OCI-LY7 (cell line): Measurements from ENCODE around the gene DOCK4. TPM values are rescaled to one million over a fixed set of nuclear protein-coding genes. Genes with fewer than 3 reads are reported as not detected.

Experiments used
- BruUV-seq: library from RNA; stranded (reverse); fragments of 400-500 nt; replicated peaks from 2 replicates; lab custom pipeline; 2021; lab: Mats Ljungman, UMichigan
- CTCF ChIA-PET: fragments of 300-600 bp; sonication (Branson Sonifier 250); formaldehyde crosslinking; loops from one replicate; lab custom pipeline; 2022; ENCODE audit warnings: antibody characterized with exemption; ENCODE audit not compliant: unreplicated experiment; lab: Charles Lee
- POLR2A ChIA-PET: fragments of 300-600 bp; sonication (Branson Sonifier 250); formaldehyde crosslinking; loops from one replicate; lab custom pipeline; 2022; ENCODE audit warnings: antibody characterized with exemption; lab: Charles Lee
- DNase-seq: peaks from one replicate; pipeline ENCODE4 v3.0.0-alpha.2; 2015; ENCODE audit warnings: low spot score
- H2AFZ ChIP-seq: fragments of 200-600 bp; sonication (generic), shearing (Covaris generic); 2 replicates; pipeline ENCODE4 v1.6.1; 2014; ENCODE audit warnings: mild to moderate bottlenecking, antibody characterized with exemption, low read length, moderate library complexity
- H3K27ac ChIP-seq: fragments of 200-600 bp; sonication (generic); 2 replicates; pipeline ENCODE4 v1.5.1; 2014; ENCODE audit warnings: mixed run types, low read depth, mild to moderate bottlenecking, moderate library complexity, low read length, inconsistent platforms; ENCODE audit not compliant: poor library complexity, severe bottlenecking
- H3K36me3 ChIP-seq: fragments of 200-600 bp; sonication (generic); 2 replicates; pipeline ENCODE4 v1.6.1; 2014; ENCODE audit warnings: mild to moderate bottlenecking, antibody characterized with exemption, low read length, moderate library complexity, mixed read lengths; ENCODE audit not compliant: insufficient read depth
- H3K4me1 ChIP-seq: fragments of 200-600 bp; sonication (generic); 2 replicates; pipeline ENCODE4 v1.5.1; 2014; ENCODE audit warnings: mild to moderate bottlenecking, low read length; ENCODE audit not compliant: insufficient read depth, poor library complexity, severe bottlenecking
- H3K4me2 ChIP-seq: fragments of 200-600 bp; sonication (generic); 2 replicates; pipeline ENCODE4 v1.6.1; 2014; ENCODE audit warnings: mild to moderate bottlenecking, low read length
- H3K4me3 ChIP-seq: fragments of 200-600 bp; sonication (generic); 2 replicates; pipeline ENCODE4 v1.5.1; 2014; ENCODE audit warnings: mild to moderate bottlenecking, low read depth, low read length; ENCODE audit not compliant: poor library complexity, severe bottlenecking
- H3K79me2 ChIP-seq: fragments of 200-600 bp; sonication (generic); 2 replicates; pipeline ENCODE4 v1.6.1; 2016; ENCODE audit warnings: low read depth, mild to moderate bottlenecking, low read length, moderate library complexity, mixed read lengths; ENCODE audit not compliant: insufficient read depth
- H3K9me2 ChIP-seq: fragments of 200-600 bp; sonication (generic); 2 replicates; pipeline ENCODE4 v1.6.1; 2016; ENCODE audit warnings: mild to moderate bottlenecking, low read length, mixed read lengths; ENCODE audit not compliant: insufficient read depth
- H3K9me3 ChIP-seq: fragments of 200-600 bp; sonication (generic); 2 replicates; pipeline ENCODE4 v1.6.1; 2014; ENCODE audit warnings: mild to moderate bottlenecking, mixed run types, low read length, mixed read lengths
- H4K20me1 ChIP-seq: fragments of 200-600 bp; sonication (generic); 2 replicates; pipeline ENCODE4 v1.6.1; 2014; ENCODE audit warnings: mild to moderate bottlenecking, antibody characterized with exemption, low read length, moderate library complexity, mixed read lengths; ENCODE audit not compliant: insufficient read depth
- EZH2phosphoT487 ChIP-seq: fragments of 200-600 bp; sonication (generic); IDR thresholded peaks from 2 replicates; pipeline ENCODE4 v1.6.1; 2018; ENCODE audit warnings: low read depth, borderline replicate concordance, mild to moderate bottlenecking, mixed run types, antibody characterized with exemption, low read length, moderate library complexity, mixed read lengths
- intact Hi-C: fragments of 100-400 bp; cut with micrococcal nuclease; formaldehyde crosslinking; loops from one replicate; pipeline ENCODE4 v1.10.0; 2022; ENCODE audit not compliant: unreplicated experiment
- total RNA-seq, 2 experiments: library from RNA; depleted of rRNA in 1 of 2; stranded (reverse); fragments of >200 nt in 1 of 2; shearing (Covaris generic) in 1 of 2; gene quantifications; 2 replicates each; pipeline ENCODE4 v1.2.3, GENCODE V29; 2014 to 2022
- TF ChIP-seq, protein P1 (sequence below): fragments of 200-600 bp; sonication (generic); conservative IDR thresholded peaks from 2 replicates; pipeline ENCODE4 v1.5.1; 2014; ENCODE audit warnings: mild to moderate bottlenecking, antibody characterized with exemption, low read length, moderate library complexity, mixed read lengths

DOCK4 gene
- total RNA-seq, 2 experiments from 2014 or later, result 0.91 to 4.9 TPM

DNA sequence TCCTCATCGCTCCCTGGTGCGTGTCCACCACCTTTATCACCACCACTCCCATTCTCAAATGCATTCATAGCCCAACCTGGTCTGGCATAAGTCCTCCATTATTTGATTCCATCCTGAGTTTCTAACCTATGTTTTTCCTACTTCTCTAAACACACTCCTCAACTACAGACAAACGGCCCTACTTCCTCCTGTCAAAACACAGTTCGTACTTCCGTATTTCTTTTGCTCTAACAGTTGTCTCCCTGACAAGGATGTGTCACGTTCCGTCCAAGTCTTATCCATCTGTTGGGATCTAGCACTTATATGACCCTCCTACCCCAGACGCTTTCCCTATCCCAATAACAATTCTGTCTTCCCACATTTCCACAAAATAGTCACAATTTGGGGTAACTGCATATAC, 46.8 kb downstream of the DOCK4 start:
- Histone ChIP-seq H3K79me2 (no peaks in the 10 kb centered on the region), H3K9me3 (no peaks in the 10 kb centered on the region), H2AFZ (no peak overlapping the region), H3K4me1 (no peaks in the 10 kb centered on the region), H3K9me2 (no peaks in the 10 kb centered on the region), H3K27ac (no peak overlapping the region), H4K20me1 (no peaks in the 10 kb centered on the region), H3K4me2 (no peak overlapping the region), H3K36me3 (no peaks in the 10 kb centered on the region), H3K4me3 (no peak overlapping the region)
- BruUV-seq, result no TSS peak
- POLR2A ChIA-PET, result no interaction called here
- DNase-seq, result no peak
- no peak for TF ChIP-seq EZH2phosphoT487
- TF ChIP-seq, protein P1, sequence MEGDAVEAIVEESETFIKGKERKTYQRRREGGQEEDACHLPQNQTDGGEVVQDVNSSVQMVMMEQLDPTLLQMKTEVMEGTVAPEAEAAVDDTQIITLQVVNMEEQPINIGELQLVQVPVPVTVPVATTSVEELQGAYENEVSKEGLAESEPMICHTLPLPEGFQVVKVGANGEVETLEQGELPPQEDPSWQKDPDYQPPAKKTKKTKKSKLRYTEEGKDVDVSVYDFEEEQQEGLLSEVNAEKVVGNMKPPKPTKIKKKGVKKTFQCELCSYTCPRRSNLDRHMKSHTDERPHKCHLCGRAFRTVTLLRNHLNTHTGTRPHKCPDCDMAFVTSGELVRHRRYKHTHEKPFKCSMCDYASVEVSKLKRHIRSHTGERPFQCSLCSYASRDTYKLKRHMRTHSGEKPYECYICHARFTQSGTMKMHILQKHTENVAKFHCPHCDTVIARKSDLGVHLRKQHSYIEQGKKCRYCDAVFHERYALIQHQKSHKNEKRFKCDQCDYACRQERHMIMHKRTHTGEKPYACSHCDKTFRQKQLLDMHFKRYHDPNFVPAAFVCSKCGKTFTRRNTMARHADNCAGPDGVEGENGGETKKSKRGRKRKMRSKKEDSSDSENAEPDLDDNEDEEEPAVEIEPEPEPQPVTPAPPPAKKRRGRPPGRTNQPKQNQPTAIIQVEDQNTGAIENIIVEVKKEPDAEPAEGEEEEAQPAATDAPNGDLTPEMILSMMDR, result no peak
- intact Hi-C loops, result no loop called here
- CTCF ChIA-PET, result no interaction called here

DNA sequence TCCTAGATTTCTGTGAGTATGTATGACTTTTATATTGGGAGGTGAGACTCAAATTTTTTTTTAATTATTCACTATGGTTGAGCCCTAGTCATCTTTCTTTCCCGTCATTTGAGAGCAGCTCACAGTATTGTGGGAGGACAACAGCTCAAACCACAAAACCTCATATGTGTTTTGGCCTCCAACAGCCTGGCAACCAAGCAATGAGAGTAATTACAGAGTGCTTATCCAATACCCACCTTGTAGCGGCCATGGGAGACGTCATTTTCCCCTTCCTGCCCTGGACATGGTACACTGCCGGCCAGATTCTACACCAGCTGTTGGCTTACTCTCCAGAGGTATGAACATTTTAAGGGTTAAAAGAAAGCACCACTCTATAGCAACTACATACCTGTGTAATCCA, 49.1 kb downstream of the DOCK4 start:
- intact Hi-C loops, result no loop called here
- no peak overlapping the region for H2AFZ ChIP-seq
- no peaks in the 10 kb centered on the region for H3K36me3 ChIP-seq
- H3K27ac ChIP-seq, result no peak overlapping the region
- H3K9me3 ChIP-seq, result no peaks in the 10 kb centered on the region
- no TSS peak for BruUV-seq
- H3K4me1 ChIP-seq, result no peaks in the 10 kb centered on the region
- no peak overlapping the region for H3K4me3 ChIP-seq
- ChIA-PET POLR2A (interaction anchor here (0.6 to 0.9 kb wide), 4 partner anchors 9 to 330 kb away, joined by 3 to 8 read pairs (median 3); no protein-coding TSS in a partner anchor), CTCF (no interaction called here)
- no peaks in the 10 kb centered on the region for H3K79me2 ChIP-seq
- H3K4me2 ChIP-seq, result no peak overlapping the region
- DNase-seq, result no peak
- H3K9me2 ChIP-seq, result no peaks in the 10 kb centered on the region
- no peak for TF ChIP-seq EZH2phosphoT487
- TF ChIP-seq, protein P1, result no peak
- H4K20me1 ChIP-seq, result no peaks in the 10 kb centered on the region

DNA sequence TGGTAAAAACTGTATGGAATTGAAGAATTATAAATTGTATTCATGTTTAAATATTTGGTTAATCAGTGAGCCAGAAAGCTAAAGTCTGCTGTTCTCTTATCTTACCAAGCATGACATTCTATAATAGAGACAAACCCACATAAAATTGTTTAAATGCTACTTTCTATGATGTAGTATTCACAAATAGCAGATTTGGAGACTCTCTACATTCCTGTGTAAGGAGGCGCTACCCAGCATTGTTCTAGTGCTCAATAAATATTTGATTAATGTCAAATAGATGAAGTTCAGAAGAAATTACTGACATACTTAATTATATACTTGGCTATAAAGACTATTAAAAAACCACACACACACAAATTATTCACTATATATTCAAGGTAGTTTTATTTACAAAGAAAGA, 49.8 kb downstream of the DOCK4 start:
- BruUV-seq, result no TSS peak
- Histone ChIP-seq H3K9me2 (no peaks in the 10 kb centered on the region), H3K36me3 (no peaks in the 10 kb centered on the region), H3K4me3 (no peak overlapping the region), H4K20me1 (no peaks in the 10 kb centered on the region), H3K9me3 (no peaks in the 10 kb centered on the region), H3K79me2 (no peaks in the 10 kb centered on the region), H2AFZ (no peak overlapping the region), H3K4me1 (no peaks in the 10 kb centered on the region), H3K27ac (no peak overlapping the region), H3K4me2 (no peak overlapping the region)
- ChIA-PET POLR2A (interaction anchor here (0.5 to 0.9 kb wide), 4 partner anchors 17 to 49 kb away, joined by 3 to 4 read pairs (median 3); no protein-coding TSS in a partner anchor), CTCF (no interaction called here)
- no peak for DNase-seq
- intact Hi-C loops, result no loop called here
- no peak for TF ChIP-seq EZH2phosphoT487
- TF ChIP-seq, protein P1, result no peak
